Suprapubic skin (tissue), 4 donors: Measurements from ENCODE around the gene RFX3. TPM values are rescaled to one million over a fixed set of nuclear protein-coding genes. Genes with fewer than 3 reads are reported as not detected.

Experiments used
- DNase-seq, 2 donors: peaks; one replicate each; pipeline ENCODE4 v3.0.0-alpha.2; 2019; ENCODE audit warnings: low spot score in 2 of 2
- H3K27ac ChIP-seq: fragments of 200-600 bp; sonication (generic); one replicate; pipeline ENCODE4 v1.5.1; 2019
- H3K27me3 ChIP-seq: fragments of 200-600 bp; sonication (generic); one replicate; pipeline ENCODE4 v1.5.1; 2019
- H3K36me3 ChIP-seq: fragments of 200-600 bp; sonication (generic); one replicate; pipeline ENCODE4 v1.5.1; 2019
- H3K4me1 ChIP-seq: fragments of 200-600 bp; sonication (generic); one replicate; pipeline ENCODE4 v1.5.1; 2019
- H3K4me3 ChIP-seq: fragments of 200-600 bp; sonication (generic); one replicate; pipeline ENCODE4 v1.5.1; 2019; ENCODE audit warnings: mild to moderate bottlenecking
- H3K9me3 ChIP-seq: fragments of 200-600 bp; sonication (generic); one replicate; pipeline ENCODE4 v1.5.1; 2019
- EP300 ChIP-seq: sonication (generic); formaldehyde crosslinking; IDR thresholded peaks from one replicate; pipeline ENCODE4 v1.6.1; 2017; ENCODE audit warnings: antibody characterized with exemption
- POLR2A ChIP-seq, 2 donors: fragments of 450-650 bp; IDR thresholded peaks; one replicate each; pipeline ENCODE4 v1.6.1; 2017; ENCODE audit warnings: antibody characterized with exemption in 2 of 2, mild to moderate bottlenecking in 2 of 2, moderate library complexity in 2 of 2
- POLR2AphosphoS5 ChIP-seq, 3 donors: sonication (generic); formaldehyde crosslinking; IDR thresholded peaks; one replicate each; pipeline ENCODE4 v1.6.1; 2017; ENCODE audit warnings: antibody characterized with exemption in 3 of 3
- WGBS: methylation state at CpG from one replicate; pipeline ENCODE4 v1.1.5; 2018; 5-methylcytosine and 5-hydroxymethylcytosine counted together
- total RNA-seq, 4 donors: library from RNA; depleted of rRNA; stranded (reverse); fragments of >200 nt; gene quantifications; one replicate each; pipeline ENCODE4 v1.1.0, GENCODE V29; 2016
- TF ChIP-seq, protein P1 (sequence below), 2 donors: fragments of 200-600 bp in 1 of 2; fragments of 450-650 bp in 1 of 2; sonication (generic) in 1 of 2; IDR thresholded peaks; one replicate each; pipeline ENCODE4 v1.5.1; 2016 to 2019; ENCODE audit warnings: antibody characterized with exemption in 2 of 2, mild to moderate bottlenecking in 1 of 2, moderate library complexity in 1 of 2

Gene RFX3
- total RNA-seq, 4 donors from 2014 or later: 7.7 to 23.5 (median 9.4) TPM

GRCh38 chr9:3513265-3513818 lies 12.5 kb downstream of the RFX3 start:
- Histone ChIP-seq H3K27me3 (no peaks in the 10 kb centered on the region), H3K4me3 (no peak overlapping the region), H3K27ac (no peak overlapping the region), H3K4me1 (peaks cover 12% of the 10 kb centered on the region), H3K36me3 (no peaks in the 10 kb centered on the region), H3K9me3 (no peaks in the 10 kb centered on the region)
- 66% methylated on average over 2 of the region's 2 CpGs for WGBS
- no peak for TF ChIP-seq POLR2A (IDR thresholded peaks at IDR 0.05)
- TF ChIP-seq, protein P1, sequence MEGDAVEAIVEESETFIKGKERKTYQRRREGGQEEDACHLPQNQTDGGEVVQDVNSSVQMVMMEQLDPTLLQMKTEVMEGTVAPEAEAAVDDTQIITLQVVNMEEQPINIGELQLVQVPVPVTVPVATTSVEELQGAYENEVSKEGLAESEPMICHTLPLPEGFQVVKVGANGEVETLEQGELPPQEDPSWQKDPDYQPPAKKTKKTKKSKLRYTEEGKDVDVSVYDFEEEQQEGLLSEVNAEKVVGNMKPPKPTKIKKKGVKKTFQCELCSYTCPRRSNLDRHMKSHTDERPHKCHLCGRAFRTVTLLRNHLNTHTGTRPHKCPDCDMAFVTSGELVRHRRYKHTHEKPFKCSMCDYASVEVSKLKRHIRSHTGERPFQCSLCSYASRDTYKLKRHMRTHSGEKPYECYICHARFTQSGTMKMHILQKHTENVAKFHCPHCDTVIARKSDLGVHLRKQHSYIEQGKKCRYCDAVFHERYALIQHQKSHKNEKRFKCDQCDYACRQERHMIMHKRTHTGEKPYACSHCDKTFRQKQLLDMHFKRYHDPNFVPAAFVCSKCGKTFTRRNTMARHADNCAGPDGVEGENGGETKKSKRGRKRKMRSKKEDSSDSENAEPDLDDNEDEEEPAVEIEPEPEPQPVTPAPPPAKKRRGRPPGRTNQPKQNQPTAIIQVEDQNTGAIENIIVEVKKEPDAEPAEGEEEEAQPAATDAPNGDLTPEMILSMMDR (IDR thresholded peaks at IDR 0.05): no peak
- no peak for DNase-seq

DNA sequence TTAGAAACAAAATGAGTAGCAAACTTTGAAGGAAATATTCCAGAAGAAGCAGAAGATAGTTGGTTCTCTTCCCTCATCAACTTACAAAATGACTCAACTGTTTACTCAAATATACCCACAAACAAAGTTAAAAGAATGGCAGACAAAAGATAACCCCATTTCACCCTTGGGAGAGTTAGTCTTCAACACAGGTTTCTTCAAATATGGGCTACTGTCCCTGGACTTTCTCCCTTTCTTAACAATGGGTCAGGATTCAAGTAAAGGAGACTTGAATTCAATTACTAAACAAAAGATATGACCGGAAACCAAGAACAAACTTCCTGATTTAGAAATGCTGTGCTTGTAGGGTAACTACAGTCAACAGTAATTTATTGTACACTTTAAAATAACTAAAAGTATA lies 14.2 kb downstream of the RFX3 start:
- TF ChIP-seq POLR2AphosphoS5 (IDR thresholded peaks at IDR 0.05): no peak
- TF ChIP-seq POLR2A (IDR thresholded peaks at IDR 0.05): no peak
- TF ChIP-seq EP300: no peak
- TF ChIP-seq, protein P1 (IDR thresholded peaks at IDR 0.05): no peak
- no peaks in the 10 kb centered on the region for H3K36me3 ChIP-seq
- DNase-seq: no peak
- H3K9me3 ChIP-seq: no peaks in the 10 kb centered on the region
- 86% methylated on average over 1 of the region's 1 CpG for WGBS
- H3K27ac ChIP-seq: no peak overlapping the region
- H3K4me1 ChIP-seq: peaks cover 15% of the 10 kb centered on the region
- H3K27me3 ChIP-seq: no peaks in the 10 kb centered on the region
- no peak overlapping the region for H3K4me3 ChIP-seq

DNA sequence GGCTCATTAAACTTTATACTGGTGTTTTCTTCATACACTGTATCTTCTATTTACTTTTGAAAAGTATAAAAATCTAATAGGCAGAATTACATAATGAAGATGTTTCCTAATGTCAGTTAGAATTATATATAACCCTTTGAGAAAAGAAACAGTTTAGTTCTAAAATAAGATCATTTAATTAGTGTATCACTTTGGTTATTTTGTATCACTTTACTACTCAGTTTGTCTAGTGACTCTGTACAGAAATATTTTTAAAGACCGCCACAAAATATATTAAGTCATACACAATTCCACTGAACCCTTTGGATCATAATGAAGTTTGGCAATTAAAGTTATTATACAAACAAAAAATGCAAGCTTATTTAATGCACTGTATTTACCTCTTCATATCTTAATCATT lies 15.0 kb downstream of the RFX3 start:
- H3K27me3 ChIP-seq: no peaks in the 10 kb centered on the region
- no peak for TF ChIP-seq EP300
- no peak for TF ChIP-seq POLR2AphosphoS5 (IDR thresholded peaks at IDR 0.05)
- TF ChIP-seq, protein P1 (IDR thresholded peaks at IDR 0.05): no peak
- no peak for TF ChIP-seq POLR2A (IDR thresholded peaks at IDR 0.05)
- H3K9me3 ChIP-seq: no peaks in the 10 kb centered on the region
- no peaks in the 10 kb centered on the region for H3K36me3 ChIP-seq
- WGBS: 99% methylated on average over 1 of the region's 1 CpG
- H3K4me1 ChIP-seq: peaks cover 15% of the 10 kb centered on the region
- no peak overlapping the region for H3K4me3 ChIP-seq
- no peak overlapping the region for H3K27ac ChIP-seq
- DNase-seq: no peak

- TF ChIP-seq, protein P1 (IDR thresholded peaks at IDR 0.05): no peak
- TF ChIP-seq EP300 (no peak), POLR2AphosphoS5 (IDR thresholded peaks at IDR 0.05) (no peak), POLR2A (IDR thresholded peaks at IDR 0.05) (no peak)
- H3K4me1 ChIP-seq: peaks cover 15% of the 10 kb centered on the region
- no peaks in the 10 kb centered on the region for H3K27me3 ChIP-seq
- no peak overlapping the region for H3K4me3 ChIP-seq
- no peaks in the 10 kb centered on the region for H3K9me3 ChIP-seq
- no peak overlapping the region for H3K27ac ChIP-seq
- H3K36me3 ChIP-seq: no peaks in the 10 kb centered on the region
- no peak for DNase-seq
- 100% methylated on average over 1 of the region's 1 CpG for WGBS
Observed at GRCh38 chr9:3509926-3510325, 15.9 kb downstream of the RFX3 start.

GRCh38 chr9:3508521-3509291 lies 17.1 kb downstream of the RFX3 start:
- Histone ChIP-seq H3K4me3 (peak overlapping the region; percentile 14), H3K4me1 (peaks cover 15% of the 10 kb centered on the region), H3K36me3 (no peaks in the 10 kb centered on the region), H3K27ac (no peak overlapping the region), H3K9me3 (no peaks in the 10 kb centered on the region), H3K27me3 (no peaks in the 10 kb centered on the region)
- no peak for TF ChIP-seq POLR2AphosphoS5 (IDR thresholded peaks at IDR 0.05)
- no peak for TF ChIP-seq EP300
- TF ChIP-seq, protein P1 (IDR thresholded peaks at IDR 0.05): no peak
- no peak for TF ChIP-seq POLR2A (IDR thresholded peaks at IDR 0.05)
- 56% methylated on average over 6 of the region's 6 CpGs for WGBS
- no peak for DNase-seq
